Measurements from ENCODE around the gene RABGAP1L. TPM values are rescaled to one million over a fixed set of nuclear protein-coding genes. Genes with fewer than 3 reads are reported as not detected.

RABGAP1L gene
- polyA plus RNA-seq, 1 donor from 2014 or later, result 88.6 TPM

GRCh38 chr1:174913225-174913903 is 754.0 kb downstream of the RABGAP1L start:
- peaks cover 16 to 25% (median 24%) of the 10 kb centered on the region in 3 donors for H3K4me1 Mint-ChIP-seq
- peak overlapping the region in 2 of 3 donors; percentile 18 to 19 for H3K27ac Mint-ChIP-seq
- H3K27me3 Mint-ChIP-seq, result no peaks in the 10 kb centered on the region

DNA sequence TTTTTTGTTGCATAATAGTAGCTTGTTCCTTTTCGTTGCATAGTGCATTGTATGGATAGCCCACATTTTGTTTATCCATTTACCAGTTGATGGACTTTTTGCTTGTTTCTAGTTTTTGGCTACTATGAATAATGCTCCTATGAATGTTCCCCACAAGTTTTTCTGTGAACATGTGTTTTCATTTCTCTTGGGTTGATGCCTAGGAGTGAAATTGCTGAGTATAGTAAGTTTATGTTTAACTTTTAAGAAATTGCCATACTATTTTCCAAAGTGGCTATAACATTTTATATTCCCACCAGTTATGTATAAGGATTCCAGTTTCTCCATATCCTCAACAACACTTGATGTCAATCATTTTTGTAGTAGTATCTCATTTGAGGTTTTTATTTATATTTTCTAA is 755.7 kb downstream of the RABGAP1L start:
- Mint-ChIP-seq H3K4me3 (no peak overlapping the region), H3K36me3 (peaks cover 2% of the 10 kb centered on the region), H3K27ac (no peak overlapping the region), H3K9me3 (peaks cover 0 to 1% (median 0%) of the 10 kb centered on the region in 3 donors), H3K4me1 (peaks cover 12 to 19% (median 17%) of the 10 kb centered on the region in 3 donors), H3K27me3 (no peaks in the 10 kb centered on the region)

More at GRCh38 chr1:174913225-174913903, 754.0 kb downstream of the RABGAP1L start:
- peak overlapping the region in 1 of 4 donors; percentile 60 for H3K4me3 Mint-ChIP-seq
- H3K36me3 Mint-ChIP-seq, result peaks cover 2% of the 10 kb centered on the region
- H3K9me3 Mint-ChIP-seq, result no peaks in the 10 kb centered on the region

GRCh38 chr1:174916846-174917245 is 757.5 kb downstream of the RABGAP1L start:
- Mint-ChIP-seq H3K4me1 (peaks cover 10 to 15% (median 14%) of the 10 kb centered on the region in 3 donors), H3K9me3 (peaks cover 0 to 3% (median 1%) of the 10 kb centered on the region in 3 donors), H3K27ac (no peak overlapping the region), H3K36me3 (peaks cover 4% of the 10 kb centered on the region), H3K4me3 (peak overlapping the region in 2 of 4 donors; percentile 49 to 81), H3K27me3 (no peaks in the 10 kb centered on the region)

GRCh38 chr1:174920093-174920492 is 760.8 kb downstream of the RABGAP1L start:
- Mint-ChIP-seq H3K27me3 (no peaks in the 10 kb centered on the region), H3K4me3 (no peak overlapping the region), H3K27ac (no peak overlapping the region), H3K4me1 (peaks cover 9 to 17% (median 14%) of the 10 kb centered on the region in 3 donors), H3K9me3 (peaks cover 0 to 8% (median 1%) of the 10 kb centered on the region in 3 donors), H3K36me3 (peaks cover 6% of the 10 kb centered on the region)

GRCh38 chr1:174922121-174922520 is 762.8 kb downstream of the RABGAP1L start:
- no peak overlapping the region for H3K4me3 Mint-ChIP-seq

DNA sequence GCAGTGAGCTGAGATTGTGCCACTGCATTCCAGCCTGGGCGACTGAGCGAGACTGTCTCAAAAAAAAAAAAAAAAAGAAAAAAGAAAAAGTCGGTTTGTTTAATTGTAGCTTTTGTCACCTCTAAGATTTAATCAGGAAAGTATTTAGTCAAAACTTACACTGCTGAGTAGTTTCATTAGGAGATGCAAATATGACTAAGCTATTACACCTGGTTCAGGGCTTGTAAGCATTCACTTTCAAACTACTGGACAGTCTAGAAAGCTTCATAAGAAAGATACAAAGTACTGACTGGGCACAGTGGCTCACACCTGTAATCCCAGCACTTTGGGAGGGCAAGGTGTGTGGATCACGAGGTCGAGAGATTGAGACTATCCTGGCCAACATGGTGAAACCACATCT is 764.5 kb downstream of the RABGAP1L start:
- Mint-ChIP-seq H3K4me3 (no peak overlapping the region), H3K36me3 (peaks cover 9% of the 10 kb centered on the region), H3K4me1 (peaks cover 6 to 12% (median 7%) of the 10 kb centered on the region in 3 donors), H3K27ac (peak overlapping the region in 1 of 3 donors; percentile 5), H3K27me3 (no peaks in the 10 kb centered on the region), H3K9me3 (peaks cover 0 to 8% (median 1%) of the 10 kb centered on the region in 3 donors)

More at GRCh38 chr1:174922121-174922520, 762.8 kb downstream of the RABGAP1L start:
- Mint-ChIP-seq H3K27ac (no peak overlapping the region), H3K9me3 (peaks cover 0 to 8% (median 1%) of the 10 kb centered on the region in 3 donors), H3K4me1 (peaks cover under 1 to 6% (median 6%) of the 10 kb centered on the region in 3 donors), H3K36me3 (peaks cover 9% of the 10 kb centered on the region), H3K27me3 (no peaks in the 10 kb centered on the region)

DNA sequence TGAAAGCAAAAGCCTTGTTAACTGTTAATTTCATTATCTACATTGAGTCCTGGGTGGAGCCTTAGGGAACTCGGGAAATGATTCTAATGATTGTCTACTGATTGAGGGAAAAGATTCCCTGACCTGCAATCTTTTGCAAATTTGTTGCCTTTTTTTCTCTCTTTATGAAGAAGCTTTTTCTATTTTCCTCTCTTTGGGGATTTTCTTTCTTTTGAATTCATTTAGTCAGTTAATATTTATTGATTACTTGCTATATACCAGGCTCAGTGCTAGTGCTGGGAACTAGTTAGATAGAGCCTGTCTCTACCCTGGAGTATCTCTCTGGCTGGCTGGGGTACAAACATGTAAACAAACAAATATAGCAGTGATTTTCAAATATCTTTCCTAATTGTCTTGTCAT is 769.2 kb downstream of the RABGAP1L start:
- no peak overlapping the region for H3K27ac Mint-ChIP-seq
- no peaks in the 10 kb centered on the region for H3K27me3 Mint-ChIP-seq
- H3K4me3 Mint-ChIP-seq, result no peak overlapping the region
- peaks cover 0 to 5% (median 0%) of the 10 kb centered on the region in 3 donors for H3K9me3 Mint-ChIP-seq
- H3K36me3 Mint-ChIP-seq, result peaks cover 6% of the 10 kb centered on the region
- peaks cover 2 to 15% (median 7%) of the 10 kb centered on the region in 3 donors for H3K4me1 Mint-ChIP-seq

GRCh38 chr1:174931214-174931613 is 771.9 kb downstream of the RABGAP1L start:
- peaks cover 2 to 11% (median 7%) of the 10 kb centered on the region in 3 donors for H3K4me1 Mint-ChIP-seq
- H3K9me3 Mint-ChIP-seq, result no peaks in the 10 kb centered on the region
- no peak overlapping the region for H3K4me3 Mint-ChIP-seq
- no peak overlapping the region for H3K27ac Mint-ChIP-seq
- H3K27me3 Mint-ChIP-seq, result no peaks in the 10 kb centered on the region
- H3K36me3 Mint-ChIP-seq, result peaks cover 4% of the 10 kb centered on the region

- Mint-ChIP-seq H3K27me3 (no peaks in the 10 kb centered on the region), H3K27ac (no peak overlapping the region)
These were observed 773.3 kb downstream of the RABGAP1L start for GRCh38 chr1:174932587-174932986.

GRCh38 chr1:174935961-174936727 is 776.8 kb downstream of the RABGAP1L start:
- peaks cover 6% of the 10 kb centered on the region for H3K36me3 Mint-ChIP-seq
- no peaks in the 10 kb centered on the region for H3K9me3 Mint-ChIP-seq
- peaks cover 8 to 9% (median 9%) of the 10 kb centered on the region in 3 donors for H3K4me1 Mint-ChIP-seq
- H3K27me3 Mint-ChIP-seq, result no peaks in the 10 kb centered on the region
- H3K4me3 Mint-ChIP-seq, result no peak overlapping the region
- no peak overlapping the region for H3K27ac Mint-ChIP-seq

More at GRCh38 chr1:174932587-174932986, 773.3 kb downstream of the RABGAP1L start:
- Mint-ChIP-seq H3K36me3 (peaks cover 4% of the 10 kb centered on the region), H3K4me1 (peaks cover 2 to 11% (median 7%) of the 10 kb centered on the region in 3 donors), H3K9me3 (no peaks in the 10 kb centered on the region), H3K4me3 (no peak overlapping the region)

DNA sequence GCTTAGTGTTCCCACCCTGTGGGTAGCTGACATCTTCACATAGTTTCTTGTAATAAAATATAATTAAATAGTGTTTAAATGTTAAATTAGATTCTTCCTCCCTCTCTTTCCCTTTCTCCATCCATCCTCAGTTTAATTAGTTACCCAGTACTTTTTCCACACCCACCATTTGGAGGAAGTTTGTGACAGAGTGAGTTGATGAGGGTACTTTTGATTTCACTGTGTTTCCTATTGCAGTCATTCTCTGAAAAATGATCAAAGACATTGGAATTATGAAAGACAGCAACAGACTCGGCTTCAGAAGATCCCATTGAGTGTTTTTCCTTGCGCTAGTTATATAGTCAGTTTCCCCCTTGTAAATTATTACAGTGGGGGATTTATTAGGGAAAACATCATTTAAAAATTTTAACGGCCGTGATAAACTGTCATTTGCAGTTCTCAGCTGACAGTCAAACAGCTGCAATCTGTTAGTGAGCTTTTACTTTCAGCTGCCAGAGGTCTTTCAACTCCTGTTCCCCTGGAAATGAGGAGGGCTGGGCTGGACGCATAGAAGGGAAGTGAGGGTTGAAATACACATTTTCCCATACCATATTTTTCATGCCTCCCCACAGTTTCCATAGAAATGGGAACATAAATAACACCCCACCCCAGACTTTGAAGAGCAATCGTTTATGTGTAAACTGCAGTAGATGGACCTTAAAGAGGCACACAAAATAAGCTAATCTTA is 779.1 kb downstream of the RABGAP1L start:
- peaks cover 11 to 25% (median 23%) of the 10 kb centered on the region in 3 donors for H3K4me1 Mint-ChIP-seq
- peak overlapping the region in 2 of 3 donors; percentile 7 to 63 for H3K27ac Mint-ChIP-seq
- peak overlapping the region in 2 of 4 donors; percentile 4 to 23 for H3K4me3 Mint-ChIP-seq
- H3K9me3 Mint-ChIP-seq, result no peaks in the 10 kb centered on the region
- H3K36me3 Mint-ChIP-seq, result peaks cover 5% of the 10 kb centered on the region
- no peaks in the 10 kb centered on the region for H3K27me3 Mint-ChIP-seq

DNA sequence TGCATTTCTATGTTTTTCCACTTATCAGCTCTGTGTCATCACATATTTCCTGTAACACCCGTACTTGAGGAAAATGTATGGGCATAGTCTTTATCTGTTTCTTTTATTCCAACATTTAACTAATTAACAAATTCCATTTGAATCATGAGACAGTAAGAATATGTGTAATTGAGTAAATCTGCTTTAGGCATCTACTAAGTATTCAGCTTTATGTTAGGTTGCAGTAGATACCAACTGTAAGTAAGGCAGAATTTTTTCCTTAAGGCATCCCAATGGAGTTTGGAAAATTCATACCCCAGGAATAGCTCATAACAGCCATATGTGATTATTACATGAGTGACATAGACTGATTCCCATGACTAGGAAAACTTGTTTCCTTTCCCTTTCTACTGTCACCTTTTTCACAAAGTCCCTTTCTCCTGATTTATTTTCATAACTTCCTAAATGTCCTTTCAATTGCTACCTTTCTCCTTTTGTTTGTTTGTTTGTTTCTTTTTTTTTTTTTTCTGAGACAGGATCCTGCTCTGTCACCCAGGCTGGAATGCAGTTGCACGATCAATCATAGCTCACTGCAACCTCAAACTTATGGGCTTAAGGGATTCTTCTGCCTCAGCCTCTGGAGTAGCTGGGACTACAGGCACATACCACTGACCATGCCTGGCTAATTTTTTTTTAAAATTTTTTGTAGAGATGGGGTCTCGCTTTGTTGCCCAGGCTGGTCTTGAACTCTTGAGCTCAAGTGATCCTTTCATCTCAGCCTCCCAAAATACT is 780.6 kb downstream of the RABGAP1L start:
- Mint-ChIP-seq H3K27ac (peak overlapping the region in 1 of 3 donors; percentile 3), H3K4me1 (peaks cover 11 to 26% (median 25%) of the 10 kb centered on the region in 3 donors), H3K4me3 (no peak overlapping the region), H3K9me3 (no peaks in the 10 kb centered on the region), H3K36me3 (peaks cover 3% of the 10 kb centered on the region), H3K27me3 (no peaks in the 10 kb centered on the region)

DNA sequence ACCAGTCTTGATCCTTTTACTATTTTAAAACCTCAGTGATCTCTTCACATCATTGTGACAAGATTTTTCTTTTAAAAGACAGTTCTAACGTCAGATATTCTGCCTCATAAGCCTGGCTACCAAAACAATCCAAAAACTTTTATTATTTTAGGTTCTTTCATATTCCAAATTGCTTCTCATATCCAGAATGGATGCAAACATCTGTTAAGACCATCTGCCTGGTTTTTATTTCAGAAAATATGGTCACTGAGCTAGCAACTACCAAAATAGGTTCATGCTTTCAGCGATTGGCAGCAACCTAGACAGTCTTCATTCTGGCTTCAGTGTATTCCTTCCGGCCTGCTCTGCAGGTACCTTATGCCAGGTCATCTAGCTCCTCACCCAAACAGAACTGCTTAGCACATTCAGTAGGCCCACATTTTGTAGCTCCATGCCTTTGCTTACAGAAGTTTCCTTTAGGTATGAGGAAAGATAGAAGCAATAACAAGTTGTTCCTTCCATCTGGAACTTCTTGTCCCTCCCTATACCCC is 781.4 kb downstream of the RABGAP1L start:
- Mint-ChIP-seq H3K36me3 (peaks cover 3% of the 10 kb centered on the region), H3K9me3 (no peaks in the 10 kb centered on the region), H3K27ac (peak overlapping the region in 1 of 3 donors; percentile 3), H3K4me3 (no peak overlapping the region), H3K4me1 (peaks cover 9 to 26% (median 25%) of the 10 kb centered on the region in 3 donors), H3K27me3 (no peaks in the 10 kb centered on the region)

Measured in IgD-negative memory B cell (primary cell).